NCI-H774 (cell line): ENCODE measurements around the gene MAGEF1.
"Not testable (repeated sequence)": the region's sequence is repeated elsewhere in the genome, so short reads cannot be mapped to it uniquely, and the experiment has no call there.

Experiments
- DNase-seq: peaks from one replicate; lab custom pipeline; 2025; lab: John Stamatoyannopoulos, UW

Gene MAGEF1

GRCh38 chr3:184742676-184743135 is 30.8 kb upstream of the MAGEF1 start:
- DNase-seq = peak; percentile 19

DNA sequence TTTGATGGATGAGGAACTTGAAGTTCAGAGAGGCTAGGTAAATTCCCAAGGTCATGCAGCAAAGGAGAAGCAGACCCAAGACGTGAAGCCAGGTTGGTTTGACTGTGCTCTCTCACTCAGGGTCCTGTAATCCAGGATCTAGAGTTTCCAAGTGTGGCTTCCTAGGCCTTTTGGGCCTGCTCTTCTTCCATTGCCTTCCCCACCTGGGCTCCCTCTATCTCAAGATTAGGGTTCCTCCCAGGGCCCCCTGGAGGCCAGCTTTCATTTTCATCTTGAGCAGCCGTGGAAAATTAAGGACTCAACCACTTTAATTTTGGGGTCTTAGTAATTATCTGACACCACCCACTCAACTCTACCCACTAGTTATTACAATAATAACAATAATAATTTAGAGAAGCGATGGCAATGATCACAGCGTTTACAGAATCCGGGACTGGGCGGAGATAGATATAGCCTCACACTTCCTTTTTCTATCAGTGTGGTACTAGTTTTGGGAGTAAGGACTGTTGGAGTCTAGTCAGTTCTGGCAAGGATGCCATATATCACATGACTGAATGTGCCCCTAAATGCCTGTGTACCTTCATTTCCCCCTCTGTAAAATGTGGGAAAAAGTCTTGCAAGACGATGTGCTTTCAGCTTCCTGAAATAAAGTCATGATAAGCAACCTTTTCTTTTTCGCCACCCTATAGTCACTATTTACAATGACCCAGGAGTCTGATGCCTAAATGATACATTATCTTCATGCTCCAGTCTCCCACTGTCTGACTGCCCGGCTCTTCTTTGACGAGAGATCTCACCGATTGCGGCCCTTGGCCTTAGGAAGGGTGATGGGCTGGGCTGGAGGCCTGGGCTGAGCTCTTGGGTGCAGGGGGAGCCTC is 30.2 kb upstream of the MAGEF1 start:
- no peak for DNase-seq

GRCh38 chr3:184741259-184741556 is 29.3 kb upstream of the MAGEF1 start:
- DNase-seq = no peak

DNA sequence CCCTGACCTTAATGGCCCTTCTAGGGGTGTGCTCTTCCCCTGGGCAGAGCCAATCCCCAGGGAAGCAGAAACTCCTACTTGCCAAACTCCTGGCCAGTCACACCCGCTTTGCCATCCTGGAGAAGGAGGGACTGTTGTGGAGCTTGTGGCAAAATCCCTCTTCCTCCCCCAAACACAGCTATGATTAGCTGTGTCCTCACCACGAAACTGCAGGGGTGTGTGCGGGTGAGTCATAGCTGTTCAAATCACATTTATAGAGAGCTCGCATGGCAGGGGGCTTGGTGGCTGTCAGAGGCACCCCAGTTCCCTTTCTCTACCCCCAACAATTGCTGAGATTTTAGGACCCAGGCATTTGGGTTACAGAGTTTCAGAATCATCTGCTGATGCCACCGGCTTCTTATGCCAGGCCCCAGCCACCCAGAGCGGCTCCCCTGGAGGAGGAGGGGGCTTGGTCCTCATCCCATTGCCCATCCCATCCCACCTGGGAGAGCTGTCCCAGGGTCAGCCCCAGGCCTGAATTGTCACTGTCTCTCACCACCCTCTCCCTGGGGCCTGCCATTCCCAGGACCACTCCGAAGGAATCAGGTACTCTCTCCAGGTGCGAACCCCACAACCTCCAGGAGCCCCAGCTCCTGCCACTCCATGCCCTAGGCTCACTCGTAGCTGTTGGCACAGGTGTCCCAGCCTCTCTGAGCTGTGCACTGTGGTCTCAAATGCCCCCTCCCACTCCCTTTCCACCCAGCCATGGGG is 28.8 kb upstream of the MAGEF1 start:
- no peak for DNase-seq

DNA sequence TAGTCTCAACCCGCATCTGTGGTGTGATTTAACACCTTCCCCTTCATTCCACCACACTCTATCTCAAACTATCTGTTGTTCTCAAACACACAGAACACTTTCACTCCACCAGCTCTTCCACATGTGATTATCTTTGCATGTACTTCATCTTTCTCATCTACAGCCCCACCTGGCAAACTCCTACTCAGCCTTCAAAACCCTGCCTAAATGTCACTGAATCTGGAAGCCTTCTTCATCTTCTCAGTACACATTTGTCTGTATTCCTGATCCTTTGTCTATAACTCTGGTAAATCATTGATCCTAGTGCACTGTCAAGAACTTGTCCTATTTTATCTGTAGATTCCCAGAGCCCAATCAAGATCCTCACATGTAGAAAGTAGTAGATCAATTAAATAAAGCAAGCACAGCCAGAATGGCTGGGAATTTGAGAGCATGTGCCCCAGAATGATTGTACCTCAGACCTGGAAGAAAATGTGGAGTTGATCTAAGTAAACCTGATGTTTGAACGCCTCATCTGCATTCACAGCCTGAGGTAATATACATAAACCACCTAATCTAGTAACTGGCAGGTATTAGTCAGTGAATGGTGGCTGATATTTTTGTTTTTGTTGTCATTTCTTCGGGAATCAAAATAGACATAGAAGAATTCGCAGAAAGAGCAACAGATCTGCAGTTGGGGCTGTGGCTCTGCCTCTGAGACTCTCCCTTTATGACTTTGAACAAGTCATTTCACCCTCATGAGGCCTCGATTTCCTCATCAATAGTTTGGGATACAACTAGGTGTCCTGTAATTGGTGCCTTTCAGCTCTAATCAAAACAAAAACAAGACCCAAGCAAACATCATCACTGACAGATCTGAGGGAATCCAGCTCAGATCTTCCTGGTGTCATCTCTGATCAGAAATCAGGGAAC is 28.0 kb upstream of the MAGEF1 start:
- DNase-seq = no peak

DNA sequence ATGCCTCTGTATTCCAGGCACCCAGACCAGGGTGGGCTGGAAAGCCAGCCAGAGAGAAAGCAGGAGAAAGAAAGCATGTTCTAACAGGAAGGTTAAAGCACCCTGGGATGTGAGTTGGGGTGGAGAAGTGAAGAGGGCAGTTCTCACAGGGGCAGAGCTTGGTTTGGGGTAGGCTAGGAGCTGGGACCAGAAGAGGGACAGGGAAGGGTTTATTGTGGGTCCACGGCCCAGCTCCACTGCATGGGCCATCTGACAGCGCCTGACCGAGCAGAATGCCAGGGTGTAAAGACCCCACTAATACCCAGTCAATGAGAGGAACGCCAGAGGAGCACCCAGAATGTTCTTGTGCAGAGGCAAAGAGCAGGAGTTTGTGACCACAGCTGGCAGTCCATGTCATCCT is 27.1 kb upstream of the MAGEF1 start:
- DNase-seq = no peak

DNA sequence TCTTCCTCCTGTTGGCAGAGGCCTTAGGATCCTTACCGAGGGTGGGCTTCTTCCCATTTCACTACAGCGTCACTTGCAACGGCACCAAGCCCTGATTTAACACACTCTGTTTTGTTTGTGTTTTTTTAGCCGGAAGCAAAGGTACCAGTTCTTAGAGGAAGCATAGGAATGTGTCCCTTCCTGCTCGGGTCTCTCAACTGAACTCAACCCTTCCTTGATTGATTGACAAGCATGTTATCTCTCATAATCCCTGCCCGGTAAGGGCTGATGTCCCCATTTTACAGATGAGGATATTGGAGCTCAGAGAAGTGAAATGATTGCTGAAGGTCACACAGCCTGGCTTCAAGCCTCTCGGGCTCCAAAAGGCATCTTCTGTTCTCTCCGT is 26.6 kb upstream of the MAGEF1 start:
- no peak for DNase-seq

DNA sequence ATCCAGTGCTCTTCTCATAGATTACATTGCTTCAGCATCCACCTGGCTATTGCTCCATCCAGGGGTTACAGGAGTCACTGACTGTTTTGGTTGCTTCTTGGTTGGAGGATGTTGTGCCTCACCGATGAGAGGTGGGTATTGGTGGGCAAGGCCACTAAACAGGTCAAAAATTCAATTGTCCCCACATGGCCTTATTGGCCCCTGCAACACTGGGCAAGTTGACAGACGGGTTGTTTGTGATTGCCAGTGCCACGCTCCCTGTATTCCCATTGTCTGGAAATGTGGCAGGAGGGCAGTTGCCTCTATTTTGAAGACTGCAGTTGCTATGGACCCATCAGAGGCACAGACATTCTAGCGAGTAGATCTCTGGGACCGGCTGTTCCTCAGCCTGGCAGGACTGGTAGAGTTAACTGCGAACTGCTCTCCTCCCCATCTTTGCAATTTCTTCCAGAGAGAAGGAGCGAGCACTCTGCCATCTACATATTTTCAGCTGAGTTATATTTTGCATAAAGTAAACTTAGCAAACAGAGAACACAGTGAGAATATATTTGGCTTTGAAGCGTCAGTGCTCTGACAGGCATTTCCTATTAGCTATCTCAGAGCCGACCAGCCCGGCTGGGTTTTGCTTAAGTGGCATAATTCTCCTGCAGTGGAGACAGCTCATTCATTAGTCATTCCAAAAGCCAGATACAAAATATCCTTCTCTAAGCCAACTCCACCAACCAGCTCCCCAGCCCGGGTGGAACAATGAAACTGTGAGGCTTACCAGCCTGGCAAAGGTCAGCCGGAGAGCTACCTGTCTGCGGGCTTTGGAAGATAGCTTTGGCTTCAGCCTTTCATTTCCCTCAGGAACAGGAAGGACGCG is 26.0 kb upstream of the MAGEF1 start:
- no peak for DNase-seq

- no peak for DNase-seq
Observed at GRCh38 chr3:184737063-184737462, 25.2 kb upstream of the MAGEF1 start.

DNA sequence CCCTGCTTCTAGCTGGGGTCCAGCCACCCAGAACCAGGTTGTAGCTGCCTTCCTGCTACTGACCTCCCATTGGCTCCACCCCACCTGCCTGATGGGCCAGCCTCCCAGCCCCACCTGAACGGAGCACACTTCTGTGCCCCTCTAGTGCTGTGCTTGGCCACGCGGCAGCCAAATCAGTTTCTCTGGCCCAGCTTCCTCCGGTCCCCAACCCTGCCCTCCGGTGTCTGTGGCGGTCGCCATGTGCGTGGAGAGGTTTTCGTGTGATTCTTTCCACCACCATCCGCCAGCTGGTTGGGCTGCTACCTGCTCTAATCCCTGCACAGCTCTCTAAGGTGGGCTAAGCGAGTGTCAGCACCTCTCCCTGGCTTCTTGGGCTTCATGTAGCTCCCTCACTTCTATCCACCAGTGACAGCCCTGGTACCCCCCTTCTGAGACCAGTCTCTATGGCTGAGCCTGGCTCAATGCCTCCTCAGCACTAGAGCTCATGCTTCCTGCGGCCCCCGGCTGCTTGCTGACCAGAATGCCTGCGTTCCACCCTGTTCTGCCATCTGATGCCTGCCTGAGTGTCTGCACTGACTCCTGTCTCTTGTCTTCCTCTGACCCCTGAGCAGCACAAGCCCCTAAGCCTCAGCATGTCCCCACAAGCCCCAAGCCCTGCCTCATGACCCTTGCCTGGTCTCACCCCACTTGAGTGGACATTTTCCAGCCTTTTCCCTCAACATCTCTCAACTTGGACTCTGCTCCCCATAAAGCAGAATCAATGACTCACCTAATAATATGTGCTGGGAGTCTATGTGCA is 23.2 kb upstream of the MAGEF1 start:
- DNase-seq = no peak

DNA sequence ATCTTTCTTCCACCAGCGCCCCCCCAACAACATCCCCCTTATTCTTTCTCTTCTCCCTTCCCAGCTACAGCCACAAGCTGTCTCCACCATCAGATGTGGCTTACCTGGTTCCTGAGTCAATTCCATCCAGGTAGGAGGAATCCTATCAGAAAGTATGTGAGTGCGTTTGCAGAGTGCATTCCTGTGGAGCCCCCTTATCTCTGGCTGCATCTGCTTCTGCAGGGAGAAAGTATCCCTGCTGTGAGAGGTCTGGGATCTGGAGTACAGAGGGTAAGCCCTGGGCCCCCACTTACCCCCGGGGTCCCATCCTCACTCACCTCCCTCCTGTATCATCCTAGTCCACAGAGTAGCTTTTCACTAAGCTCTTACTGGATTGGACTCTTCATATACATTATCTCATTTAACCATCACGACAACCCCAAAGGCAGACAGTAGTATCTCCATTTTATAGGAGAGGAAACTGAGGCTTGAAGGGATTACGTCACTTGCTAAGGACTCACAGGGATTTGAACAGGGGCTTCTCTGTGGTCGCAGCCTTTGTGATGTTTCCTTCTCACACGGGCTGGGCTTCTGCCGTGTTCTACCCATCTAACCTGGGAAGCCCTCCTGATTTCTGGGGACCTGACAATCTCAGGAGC is 22.2 kb upstream of the MAGEF1 start:
- no peak for DNase-seq

GRCh38 chr3:184733181-184733580 is 21.3 kb upstream of the MAGEF1 start:
- DNase-seq = no peak

GRCh38 chr3:184731786-184732537 is 20.1 kb upstream of the MAGEF1 start:
- no peak for DNase-seq

DNA sequence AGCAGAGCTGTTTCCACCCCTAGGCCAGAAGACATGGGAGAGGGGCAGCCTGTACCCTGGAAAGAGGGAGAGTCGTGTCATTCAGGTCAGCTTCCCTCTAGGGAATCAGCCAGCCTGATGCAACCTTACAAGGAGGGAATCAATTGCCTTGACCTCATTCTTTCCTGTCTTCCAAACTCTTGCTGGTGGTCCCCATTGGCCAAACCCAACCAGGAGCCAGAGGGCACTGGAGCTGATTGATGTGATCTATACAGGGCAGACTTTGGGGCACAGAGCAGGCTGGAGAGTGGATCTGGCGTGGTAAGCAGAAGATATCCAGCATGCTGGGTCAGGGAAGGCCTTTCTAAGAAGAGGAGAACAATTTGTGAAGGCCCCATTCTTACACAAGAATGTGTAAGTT is 19.1 kb upstream of the MAGEF1 start:
- no peak for DNase-seq

GRCh38 chr3:184729154-184729553 is 17.3 kb upstream of the MAGEF1 start:
- not testable (repeated sequence) for DNase-seq

DNA sequence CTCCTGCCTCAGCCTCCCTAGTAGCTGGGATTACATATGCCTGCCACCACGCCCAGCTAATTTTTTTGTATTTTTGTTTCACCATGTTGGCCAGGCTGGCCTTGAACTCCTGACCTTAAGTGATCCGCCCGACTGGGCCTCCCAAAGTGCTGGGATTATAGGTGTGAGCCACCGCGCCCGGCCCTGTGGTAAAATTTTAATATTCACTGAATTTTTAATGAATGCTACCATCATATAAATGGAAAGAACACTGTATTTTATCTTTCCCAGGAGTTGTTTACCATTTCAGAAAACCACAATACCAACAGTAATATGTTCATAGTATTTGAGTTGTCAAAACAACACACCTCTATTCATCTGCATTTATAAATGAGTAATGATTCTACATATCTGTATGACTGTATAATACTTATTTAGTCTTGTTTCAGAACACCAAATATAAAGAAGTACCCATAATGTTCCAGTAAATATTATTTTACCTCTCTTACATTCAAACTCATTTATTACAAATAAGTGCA is 16.2 kb upstream of the MAGEF1 start:
- no peak for DNase-seq

DNA sequence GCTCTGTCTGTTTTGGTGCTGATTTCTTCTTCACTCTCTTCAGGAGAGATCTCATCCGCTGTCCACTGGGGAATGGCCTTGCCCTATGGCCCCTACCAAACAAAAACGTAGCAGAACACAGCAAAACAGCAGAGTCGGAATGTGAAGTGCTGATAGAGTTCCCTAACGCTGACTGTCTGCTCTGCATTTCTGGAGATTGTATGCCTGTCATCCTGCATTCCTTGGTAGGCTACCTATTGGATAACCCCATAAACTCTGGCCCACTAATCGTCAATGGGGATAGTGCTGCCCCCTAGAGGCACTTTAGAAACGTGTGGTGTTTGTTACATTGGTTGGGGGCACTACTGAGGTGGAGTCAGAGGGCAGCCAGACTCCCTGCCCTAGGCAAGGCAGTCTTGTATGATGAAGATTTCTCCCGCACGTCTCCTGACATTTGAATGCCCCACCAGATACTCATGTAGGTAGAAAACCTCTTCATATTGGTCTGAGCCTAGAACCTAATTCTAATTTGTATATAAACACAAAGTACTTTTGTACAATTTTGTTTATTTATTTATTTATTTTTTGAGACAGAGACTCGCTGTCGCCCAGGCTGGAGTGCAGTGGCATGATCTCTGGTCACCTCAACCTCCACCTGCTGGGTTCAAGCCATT is 15.6 kb upstream of the MAGEF1 start:
- peak; percentile 73 for DNase-seq

- DNase-seq = no peak
Observed at GRCh38 chr3:184726497-184726896, 14.6 kb upstream of the MAGEF1 start.
